HEK293 (cell line): ENCODE data around the gene KITLG.

Source experiments
- CTCF ChIA-PET: fragments of 350-600 bp; formaldehyde crosslinking; extraction: SDS; loops from one replicate; lab custom pipeline; 2021; ENCODE audit warnings: antibody characterized with exemption; lab: Yijun Ruan, JAX
- POLR2A ChIA-PET: fragments of 300-600 bp; formaldehyde crosslinking; extraction: SDS; loops from one replicate; lab custom pipeline; 2020; ENCODE audit warnings: antibody characterized with exemption, inconsistent platforms; lab: Yijun Ruan, JAX
- H3K27ac ChIP-seq: fragments of 200-500 bp; sonication (Bioruptor generic); 2 replicates; pipeline ENCODE4 v1.5.1; 2014; ENCODE audit warnings: low read depth, low read length, control low read depth, inconsistent platforms; ENCODE audit errors: extremely low read depth
- H3K36me3 ChIP-seq, 2 experiments: fragments of 200-500 bp in 1 of 2; sonication (Bioruptor generic) in 1 of 2; 1 replicate in 1 of 2; 2 replicates in 1 of 2; pipeline ENCODE4 v1.5.1; 2014 to 2017; ENCODE audit warnings: inconsistent platforms in 2 of 2, low read length in 2 of 2; ENCODE audit not compliant: control insufficient read depth in 2 of 2, insufficient read depth in 1 of 2
- H3K4me1 ChIP-seq: fragments of 200-500 bp; sonication (Bioruptor generic); 2 replicates; pipeline ENCODE4 v1.5.1; 2014; ENCODE audit warnings: mild to moderate bottlenecking, low read length, inconsistent platforms; ENCODE audit not compliant: control insufficient read depth, insufficient read depth
- H3K4me3 ChIP-seq: 2 replicates; pipeline ENCODE4 v1.5.1; 2011; ENCODE audit warnings: low read depth, mild to moderate bottlenecking, control low read depth, low read length, moderate library complexity
- H3K9me3 ChIP-seq: fragments of 200-500 bp; sonication (Bioruptor generic); 2 replicates; pipeline ENCODE4 v1.5.1; 2014; ENCODE audit warnings: low read depth, low read length, inconsistent platforms; ENCODE audit not compliant: control insufficient read depth, insufficient read depth
- BCL6B ChIP-seq: fragments of 450-650 bp; formaldehyde crosslinking; IDR thresholded peaks from 2 replicates; pipeline ENCODE4 v1.5.1; 2017; ENCODE audit warnings: missing biosample characterization, missing genetic modification characterization
- FEZF1 ChIP-seq: fragments of 450-650 bp; formaldehyde crosslinking; IDR thresholded peaks from 2 replicates; pipeline ENCODE4 v1.5.1; 2016; ENCODE audit warnings: missing biosample characterization, missing genetic modification characterization
- KLF17 ChIP-seq: fragments of 450-650 bp; formaldehyde crosslinking; IDR thresholded peaks from 2 replicates; pipeline ENCODE4 v1.5.1; 2016; ENCODE audit warnings: missing biosample characterization, missing genetic modification characterization
- MEIS1 ChIP-seq: sonication (generic); formaldehyde crosslinking; IDR thresholded peaks from 2 replicates; pipeline ENCODE4 v1.8.1; 2022; ENCODE audit warnings: missing genetic modification reagents, mild to moderate bottlenecking, borderline replicate concordance
- MYNN ChIP-seq: fragments of 450-650 bp; formaldehyde crosslinking; IDR thresholded peaks from 2 replicates; pipeline ENCODE4 v1.5.1; 2016; ENCODE audit warnings: missing biosample characterization, missing genetic modification characterization, borderline replicate concordance
- OSR2 ChIP-seq: fragments of 450-650 bp; formaldehyde crosslinking; IDR thresholded peaks from 2 replicates; pipeline ENCODE4 v1.5.1; 2016; ENCODE audit warnings: missing biosample characterization, missing genetic modification characterization
- PRDM1 ChIP-seq: fragments of 450-650 bp; formaldehyde crosslinking; IDR thresholded peaks from 2 replicates; pipeline ENCODE4; 2016; ENCODE audit warnings: missing biosample characterization, missing genetic modification characterization
- SETDB1 ChIP-seq: IDR thresholded peaks from one replicate; pipeline ENCODE4 v1.6.1; 2017; ENCODE audit warnings: mild to moderate bottlenecking, low read length, moderate library complexity, mixed read lengths; ENCODE audit not compliant: insufficient read length
- TRIM28 ChIP-seq: IDR thresholded peaks from 2 replicates; pipeline ENCODE4 v1.6.1; 2011; ENCODE audit warnings: low read length, control low read depth, borderline replicate concordance
- ZBTB44 ChIP-seq: fragments of 450-650 bp; IDR thresholded peaks from 2 replicates; pipeline ENCODE4 v1.5.1; 2018; ENCODE audit warnings: missing biosample characterization, mild to moderate bottlenecking, missing genetic modification characterization
- ZBTB6 ChIP-seq: fragments of 450-650 bp; formaldehyde crosslinking; IDR thresholded peaks from 2 replicates; pipeline ENCODE4 v1.5.1; 2017; ENCODE audit warnings: missing biosample characterization, missing genetic modification characterization
- ZNF132 ChIP-seq: fragments of 450-650 bp; formaldehyde crosslinking; IDR thresholded peaks from 2 replicates; pipeline ENCODE4 v1.5.1; 2017; ENCODE audit warnings: missing biosample characterization, missing genetic modification characterization, borderline replicate concordance
- ZNF148 ChIP-seq: fragments of 450-650 bp; formaldehyde crosslinking; IDR thresholded peaks from 2 replicates; pipeline ENCODE4 v1.5.0; 2017; ENCODE audit warnings: missing biosample characterization, missing genetic modification characterization, borderline replicate concordance
- ZNF18 ChIP-seq: fragments of 450-650 bp; formaldehyde crosslinking; IDR thresholded peaks from 2 replicates; pipeline ENCODE4 v1.5.1; 2016; ENCODE audit warnings: missing biosample characterization, missing genetic modification characterization
- ZNF214 ChIP-seq: fragments of 450-650 bp; formaldehyde crosslinking; IDR thresholded peaks from 2 replicates; pipeline ENCODE4 v1.5.1; 2017; ENCODE audit warnings: missing biosample characterization, mild to moderate bottlenecking, missing genetic modification characterization, borderline replicate concordance
- ZNF248 ChIP-seq: fragments of 450-650 bp; formaldehyde crosslinking; IDR thresholded peaks from 2 replicates; pipeline ENCODE4 v1.5.1; 2017; ENCODE audit warnings: missing biosample characterization, missing genetic modification characterization
- ZNF529 ChIP-seq: fragments of 450-650 bp; formaldehyde crosslinking; IDR thresholded peaks from 2 replicates; pipeline ENCODE4 v1.5.1; 2017; ENCODE audit warnings: missing genetic modification characterization, missing biosample characterization; ENCODE audit not compliant: insufficient replicate concordance
- ZNF600 ChIP-seq: fragments of 450-650 bp; formaldehyde crosslinking; IDR thresholded peaks from 2 replicates; pipeline ENCODE4 v1.5.1; 2016; ENCODE audit warnings: missing biosample characterization, missing genetic modification characterization
- ZNF624 ChIP-seq: fragments of 450-650 bp; formaldehyde crosslinking; IDR thresholded peaks from 2 replicates; pipeline ENCODE4 v1.5.1; 2017; ENCODE audit warnings: missing biosample characterization, missing genetic modification characterization
- ZNF629 ChIP-seq: fragments of 450-650 bp; formaldehyde crosslinking; IDR thresholded peaks from 2 replicates; pipeline ENCODE4 v1.5.1; 2017; ENCODE audit warnings: missing biosample characterization, missing genetic modification characterization
- ZNF654 ChIP-seq: fragments of 450-650 bp; formaldehyde crosslinking; IDR thresholded peaks from 2 replicates; pipeline ENCODE4 v1.5.1; 2016; ENCODE audit warnings: low read depth, missing biosample characterization, missing genetic modification characterization
- ZNF837 ChIP-seq: fragments of 450-650 bp; formaldehyde crosslinking; IDR thresholded peaks from 2 replicates; pipeline ENCODE4 v1.5.1; 2016; ENCODE audit warnings: missing biosample characterization, missing genetic modification characterization
- ZNF843 ChIP-seq: fragments of 450-650 bp; formaldehyde crosslinking; IDR thresholded peaks from 2 replicates; pipeline ENCODE4 v1.5.1; 2016; ENCODE audit warnings: missing biosample characterization, missing genetic modification characterization
- ZXDB ChIP-seq: fragments of 450-650 bp; formaldehyde crosslinking; IDR thresholded peaks from 2 replicates; pipeline ENCODE4 v1.5.1; 2016; ENCODE audit warnings: missing biosample characterization, missing genetic modification characterization

KITLG gene

GRCh38 chr12:88520436-88520820 lies 59.8 kb downstream of the KITLG start:
- peaks cover 0 to 4% of the 10 kb centered on the region in 2 experiments; a peak in 1 of 3 replicates for H3K36me3 ChIP-seq
- ChIA-PET CTCF (interaction anchor here (1.3 kb wide), 1 partner anchor 32 kb away, joined by 6 read pairs; no protein-coding TSS in a partner anchor), POLR2A (no interaction called here)
- H3K4me1 ChIP-seq, result peaks cover 16% of the 10 kb centered on the region; the same call in 1 of the 2 replicates
- no peak overlapping the region for H3K27ac ChIP-seq
- no peak for TF ChIP-seq ZNF624
- TF ChIP-seq TRIM28, result peak; percentile 71
- TF ChIP-seq ZBTB6, result no peak
- TF ChIP-seq SETDB1, result no peak
- no peak overlapping the region for H3K4me3 ChIP-seq
- no peaks in the 10 kb centered on the region for H3K9me3 ChIP-seq

- H3K4me3 ChIP-seq, result no peak overlapping the region
- peak; percentile 72 for TF ChIP-seq FEZF1 (tag by site-specific recombination)
- TF ChIP-seq ZNF837 (tag by site-specific recombination), result no peak
- TF ChIP-seq ZNF624, result no peak
- TF ChIP-seq KLF17 (tag by site-specific recombination), result no peak
- TF ChIP-seq ZNF18 (tag by site-specific recombination), result 0 out of 2 replicates have a peak, but pooled peaks have one; percentile 14
- TF ChIP-seq ZNF843, result peak; percentile 68
- TF ChIP-seq ZNF148, result no peak
- TF ChIP-seq MEIS1 (CRISPR knock-in tag), result no peak; the same call in 1 of the 2 replicates
- 0 out of 2 replicates have a peak, but pooled peaks have one; percentile 7 for TF ChIP-seq BCL6B (tag by site-specific recombination)
- TF ChIP-seq ZXDB (tag by site-specific recombination), result peak; percentile 47; the same call in 1 of the 2 replicates
- no peak for TF ChIP-seq PRDM1 (tag by site-specific recombination)
- TF ChIP-seq ZNF654 (tag by site-specific recombination), result no peak
- TF ChIP-seq ZNF600, result peak; percentile 51; the same call in 1 of the 2 replicates
- no peak for TF ChIP-seq ZNF248 (tag by site-specific recombination)
- TF ChIP-seq ZNF529, result no peak
- no peak for TF ChIP-seq ZNF214 (tag by site-specific recombination)
- TF ChIP-seq ZNF132, result no peak
- peak; percentile 34; the same call in 1 of the 2 replicates for TF ChIP-seq ZNF629
- peak; percentile 70 for TF ChIP-seq OSR2 (tag by site-specific recombination)
- peak; percentile 93 for TF ChIP-seq TRIM28
- TF ChIP-seq MYNN, result no peak
- TF ChIP-seq ZBTB44, result peak; percentile 76
Measured at GRCh38 chr12:88519802-88520435, 60.4 kb downstream of the KITLG start.

More at GRCh38 chr12:88519802-88520435, 60.4 kb downstream of the KITLG start:
- Histone ChIP-seq H3K27ac (no peak overlapping the region), H3K4me1 (peaks cover 16% of the 10 kb centered on the region; the same call in 1 of the 2 replicates), H3K36me3 (peaks cover 0 to 4% of the 10 kb centered on the region in 2 experiments; a peak in 1 of 3 replicates), H3K9me3 (no peaks in the 10 kb centered on the region)
- CTCF ChIA-PET, result interaction anchor here (0.6 to 1.3 kb wide), 2 partner anchors 32 to 67 kb away, joined by 3 to 6 read pairs; no protein-coding TSS in a partner anchor
- POLR2A ChIA-PET, result no interaction called here
